SU-DHL-6 (cell line): ENCODE measurements around the gene SULF2.

Experiments used
- H2AFZ ChIP-seq: fragments of 200-600 bp; sonication (generic); 2 replicates; pipeline ENCODE4 v1.6.1; 2014; ENCODE audit warnings: low read depth, mild to moderate bottlenecking, moderate library complexity, mixed read lengths, antibody characterized with exemption, low read length; ENCODE audit not compliant: severe bottlenecking
- H3F3A ChIP-seq: fragments of 200-600 bp; shearing (Covaris generic); 2 replicates; pipeline ENCODE4 v1.6.0; 2016; ENCODE audit warnings: antibody characterized with exemption, mild to moderate bottlenecking; ENCODE audit not compliant: insufficient read depth
- H3K27ac ChIP-seq: fragments of 200-600 bp; sonication (generic); 2 replicates; pipeline ENCODE4 v1.5.1; 2016; ENCODE audit warnings: low read depth, mild to moderate bottlenecking, low read length, moderate library complexity, mixed read lengths
- H3K27me3 ChIP-seq: fragments of 200-600 bp; sonication (generic), shearing (Covaris generic); 2 replicates; pipeline ENCODE4 v1.6.0; 2014; ENCODE audit warnings: mild to moderate bottlenecking, low read length
- H3K36me3 ChIP-seq: fragments of 200-600 bp; sonication (generic); 2 replicates; pipeline ENCODE4 v1.6.1; 2014; ENCODE audit warnings: mild to moderate bottlenecking, low read length, mixed read lengths
- H3K4me2 ChIP-seq: fragments of 300-600, 200-600 bp; shearing (Covaris generic), sonication (generic); 2 replicates; pipeline ENCODE4 v1.6.0; 2014; ENCODE audit warnings: low read length, low read depth, mild to moderate bottlenecking; ENCODE audit not compliant: poor library complexity, severe bottlenecking
- H3K4me3 ChIP-seq: fragments of 200-600 bp; sonication (generic); 2 replicates; pipeline ENCODE4 v1.5.1; 2014; ENCODE audit warnings: antibody characterized with exemption, low read length, mild to moderate bottlenecking, mixed read lengths; ENCODE audit not compliant: insufficient read depth, poor library complexity, severe bottlenecking
- H3K79me2 ChIP-seq: fragments of 200-600 bp; sonication (generic); 2 replicates; pipeline ENCODE4 v1.6.1; 2014; ENCODE audit warnings: mild to moderate bottlenecking, low read length, moderate library complexity; ENCODE audit not compliant: insufficient read depth
- H3K9ac ChIP-seq: fragments of 200-600 bp; sonication (generic); 2 replicates; pipeline ENCODE4 v1.7.0; 2014; ENCODE audit warnings: mild to moderate bottlenecking, low read length
- H3K9me2 ChIP-seq: fragments of 200-600 bp; sonication (generic); replicated peaks from 2 replicates; pipeline ENCODE4 v1.6.1; 2014; ENCODE audit warnings: low read length; ENCODE audit not compliant: insufficient read depth
- H3K9me3 ChIP-seq: fragments of 200-600 bp; sonication (generic); 2 replicates; pipeline ENCODE4 v1.6.1; 2014; ENCODE audit warnings: low read length, mixed read lengths; ENCODE audit not compliant: insufficient read depth
- H4K20me1 ChIP-seq: fragments of 200-600 bp; sonication (generic); 2 replicates; pipeline ENCODE4 v1.6.1; 2014; ENCODE audit warnings: low read depth, mild to moderate bottlenecking, antibody characterized with exemption, low read length, moderate library complexity, mixed read lengths
- CTCF ChIP-seq: fragments of 200-600 bp; sonication (generic); IDR thresholded peaks from one replicate; pipeline ENCODE4 v1.5.1; 2017; ENCODE audit warnings: antibody characterized with exemption, mild to moderate bottlenecking, low read length, moderate library complexity; ENCODE audit not compliant: insufficient read depth, poor library complexity, severe bottlenecking
- EZH2phosphoT487 ChIP-seq: fragments of 200-600 bp; sonication (generic), shearing (Covaris generic); conservative IDR thresholded peaks from 2 replicates; pipeline ENCODE4 v1.6.1; 2018; ENCODE audit warnings: mild to moderate bottlenecking, antibody characterized with exemption, low read length, moderate library complexity, mixed read lengths

SULF2 gene

GRCh38 chr20:47748823-47749222 lies 36.5 kb downstream of the SULF2 start:
- H3K9me2 ChIP-seq, result no peaks in the 10 kb centered on the region

GRCh38 chr20:47748069-47748468 lies 37.2 kb downstream of the SULF2 start:
- Histone ChIP-seq H3K27me3 (no peaks in the 10 kb centered on the region), H3K79me2 (no peaks in the 10 kb centered on the region), H3K9me3 (no peaks in the 10 kb centered on the region), H3K36me3 (no peaks in the 10 kb centered on the region), H2AFZ (no peak overlapping the region), H3K9ac (no peak overlapping the region), H3K27ac (no peak overlapping the region), H4K20me1 (no peaks in the 10 kb centered on the region), H3K4me2 (no peak overlapping the region), H3K4me3 (no peak overlapping the region), H3K9me2 (no peaks in the 10 kb centered on the region), H3F3A (no peaks in the 10 kb centered on the region)
- no peak for TF ChIP-seq CTCF
- no peak for TF ChIP-seq EZH2phosphoT487

More at GRCh38 chr20:47748823-47749222, 36.5 kb downstream of the SULF2 start:
- Histone ChIP-seq H3K9me3 (no peaks in the 10 kb centered on the region), H4K20me1 (no peaks in the 10 kb centered on the region), H3K36me3 (no peaks in the 10 kb centered on the region), H3K4me3 (no peak overlapping the region), H3K27me3 (no peaks in the 10 kb centered on the region), H3K79me2 (no peaks in the 10 kb centered on the region), H3F3A (no peaks in the 10 kb centered on the region), H2AFZ (no peak overlapping the region), H3K9ac (no peak overlapping the region), H3K27ac (no peak overlapping the region), H3K4me2 (no peak overlapping the region)
- no peak for TF ChIP-seq CTCF
- no peak for TF ChIP-seq EZH2phosphoT487

GRCh38 chr20:47747669-47748031 lies 37.6 kb downstream of the SULF2 start:
- H3K27ac ChIP-seq, result no peak overlapping the region
- H3K9me3 ChIP-seq, result no peaks in the 10 kb centered on the region
- no peak overlapping the region for H3K4me3 ChIP-seq
- H3K9ac ChIP-seq, result no peak overlapping the region
- H3F3A ChIP-seq, result no peaks in the 10 kb centered on the region
- no peak for TF ChIP-seq CTCF
- no peak for TF ChIP-seq EZH2phosphoT487
- no peaks in the 10 kb centered on the region for H3K79me2 ChIP-seq
- no peaks in the 10 kb centered on the region for H4K20me1 ChIP-seq
- H2AFZ ChIP-seq, result no peak overlapping the region
- no peaks in the 10 kb centered on the region for H3K36me3 ChIP-seq
- H3K27me3 ChIP-seq, result no peaks in the 10 kb centered on the region
- H3K9me2 ChIP-seq, result no peaks in the 10 kb centered on the region
- no peak overlapping the region for H3K4me2 ChIP-seq

- no peak overlapping the region for H3K27ac ChIP-seq
- no peaks in the 10 kb centered on the region for H3K36me3 ChIP-seq
- no peaks in the 10 kb centered on the region for H3K9me2 ChIP-seq
- no peak overlapping the region for H3K4me3 ChIP-seq
- no peaks in the 10 kb centered on the region for H3K9me3 ChIP-seq
- H3K9ac ChIP-seq, result no peak overlapping the region
- no peak overlapping the region for H3K4me2 ChIP-seq
- no peaks in the 10 kb centered on the region for H3K27me3 ChIP-seq
- TF ChIP-seq CTCF, result no peak
- no peak for TF ChIP-seq EZH2phosphoT487
- no peaks in the 10 kb centered on the region for H4K20me1 ChIP-seq
- H3K79me2 ChIP-seq, result no peaks in the 10 kb centered on the region
- H3F3A ChIP-seq, result no peaks in the 10 kb centered on the region
- H2AFZ ChIP-seq, result no peak overlapping the region
These were observed 40.5 kb downstream of the SULF2 start for GRCh38 chr20:47744803-47745202.
